Osteoblast (primary cell): ENCODE measurements around the gene FNDC3B. TPM values are rescaled to one million over a fixed set of nuclear protein-coding genes. Genes with fewer than 3 reads are reported as not detected.

Experiments used
- DNase-seq: peaks from one replicate; pipeline ENCODE4 v3.0.0; 2011; ENCODE audit warnings: low spot score, mixed read lengths; ENCODE audit not compliant: insufficient read length; ENCODE audit errors: missing footprints
- H2AFZ ChIP-seq: 2 replicates; pipeline ENCODE4 v1.6.0; 2011; ENCODE audit warnings: mild to moderate bottlenecking, low read length
- H3K27ac ChIP-seq: 2 replicates; pipeline ENCODE4 v1.5.1; 2011; ENCODE audit warnings: mild to moderate bottlenecking, low read depth, low read length, moderate library complexity
- H3K27me3 ChIP-seq: 2 replicates; pipeline ENCODE4 v1.6.0; 2012; ENCODE audit warnings: mild to moderate bottlenecking, control low read depth, inconsistent platforms, low read length, moderate library complexity; ENCODE audit not compliant: insufficient read depth
- H3K36me3 ChIP-seq: 2 replicates; pipeline ENCODE4 v1.5.1; 2011; ENCODE audit warnings: mild to moderate bottlenecking, low read length, control low read depth, moderate library complexity; ENCODE audit not compliant: insufficient read depth
- H3K4me1 ChIP-seq: 2 replicates; pipeline ENCODE4 v1.5.1; 2011; ENCODE audit warnings: mild to moderate bottlenecking, low read length, control low read depth, moderate library complexity; ENCODE audit not compliant: insufficient read depth
- H3K4me2 ChIP-seq: 2 replicates; pipeline ENCODE4 v1.6.0; 2011; ENCODE audit warnings: mild to moderate bottlenecking, low read length; ENCODE audit not compliant: insufficient read depth
- H3K4me3 ChIP-seq: fragments of 200-600 bp; sonication (generic); 3 replicates; pipeline ENCODE4 v1.5.1; 2012; ENCODE audit warnings: mild to moderate bottlenecking, low read length, inconsistent platforms; ENCODE audit not compliant: insufficient read depth
- H3K79me2 ChIP-seq: 2 replicates; pipeline ENCODE4 v1.6.0; 2012; ENCODE audit warnings: mild to moderate bottlenecking, low read length, control low read depth, inconsistent platforms; ENCODE audit not compliant: insufficient read depth
- H3K9me3 ChIP-seq: 2 replicates; pipeline ENCODE4 v1.5.1; 2011; ENCODE audit warnings: low read depth, low read length, control low read depth
- H4K20me1 ChIP-seq: 2 replicates; pipeline ENCODE4 v1.6.0; 2012; ENCODE audit warnings: mild to moderate bottlenecking, low read length, control low read depth; ENCODE audit not compliant: insufficient read depth
- total RNA-seq: library from RNA; depleted of rRNA; stranded (reverse); fragments of >200 nt; gene quantifications from 2 replicates; pipeline ENCODE4 v1.2.3, GENCODE V29; 2012
- TF ChIP-seq, protein P1 (sequence below): IDR thresholded peaks from 2 replicates; pipeline ENCODE4 v1.5.1; 2011; ENCODE audit warnings: mild to moderate bottlenecking, low read depth, low read length, moderate library complexity; ENCODE audit errors: extremely low read depth

Gene FNDC3B
- total RNA-seq, 1 donor: 179 TPM

DNA sequence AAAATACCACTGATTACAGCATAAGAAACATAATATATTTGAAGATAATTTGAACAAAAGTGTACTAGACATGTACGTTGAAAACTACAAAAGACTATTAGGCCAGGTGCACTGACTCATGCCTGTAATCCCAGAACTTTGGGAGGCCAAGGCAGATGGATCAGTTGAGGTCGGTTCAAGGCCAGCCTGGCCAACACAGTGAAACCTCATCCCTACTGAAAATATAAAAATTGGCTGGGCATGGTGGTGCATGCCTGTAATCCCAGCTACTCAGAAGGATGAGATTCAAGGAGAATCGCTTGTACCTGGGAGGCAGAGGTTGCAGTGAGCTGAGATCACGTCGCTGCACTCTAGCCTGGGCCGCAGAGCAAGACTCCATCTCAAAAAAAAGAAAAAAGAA, 36.2 kb upstream of the FNDC3B start:
- no peaks in the 10 kb centered on the region for H3K4me1 ChIP-seq
- no peaks in the 10 kb centered on the region for H3K36me3 ChIP-seq
- no peak overlapping the region for H2AFZ ChIP-seq
- no peaks in the 10 kb centered on the region for H3K9me3 ChIP-seq
- H3K4me2 ChIP-seq: no peak overlapping the region
- H3K27me3 ChIP-seq: no peaks in the 10 kb centered on the region
- TF ChIP-seq, protein P1, sequence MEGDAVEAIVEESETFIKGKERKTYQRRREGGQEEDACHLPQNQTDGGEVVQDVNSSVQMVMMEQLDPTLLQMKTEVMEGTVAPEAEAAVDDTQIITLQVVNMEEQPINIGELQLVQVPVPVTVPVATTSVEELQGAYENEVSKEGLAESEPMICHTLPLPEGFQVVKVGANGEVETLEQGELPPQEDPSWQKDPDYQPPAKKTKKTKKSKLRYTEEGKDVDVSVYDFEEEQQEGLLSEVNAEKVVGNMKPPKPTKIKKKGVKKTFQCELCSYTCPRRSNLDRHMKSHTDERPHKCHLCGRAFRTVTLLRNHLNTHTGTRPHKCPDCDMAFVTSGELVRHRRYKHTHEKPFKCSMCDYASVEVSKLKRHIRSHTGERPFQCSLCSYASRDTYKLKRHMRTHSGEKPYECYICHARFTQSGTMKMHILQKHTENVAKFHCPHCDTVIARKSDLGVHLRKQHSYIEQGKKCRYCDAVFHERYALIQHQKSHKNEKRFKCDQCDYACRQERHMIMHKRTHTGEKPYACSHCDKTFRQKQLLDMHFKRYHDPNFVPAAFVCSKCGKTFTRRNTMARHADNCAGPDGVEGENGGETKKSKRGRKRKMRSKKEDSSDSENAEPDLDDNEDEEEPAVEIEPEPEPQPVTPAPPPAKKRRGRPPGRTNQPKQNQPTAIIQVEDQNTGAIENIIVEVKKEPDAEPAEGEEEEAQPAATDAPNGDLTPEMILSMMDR: no peak
- H3K27ac ChIP-seq: no peak overlapping the region
- H4K20me1 ChIP-seq: no peaks in the 10 kb centered on the region
- H3K79me2 ChIP-seq: no peaks in the 10 kb centered on the region
- DNase-seq: no peak
- H3K4me3 ChIP-seq: no peak overlapping the region

DNA sequence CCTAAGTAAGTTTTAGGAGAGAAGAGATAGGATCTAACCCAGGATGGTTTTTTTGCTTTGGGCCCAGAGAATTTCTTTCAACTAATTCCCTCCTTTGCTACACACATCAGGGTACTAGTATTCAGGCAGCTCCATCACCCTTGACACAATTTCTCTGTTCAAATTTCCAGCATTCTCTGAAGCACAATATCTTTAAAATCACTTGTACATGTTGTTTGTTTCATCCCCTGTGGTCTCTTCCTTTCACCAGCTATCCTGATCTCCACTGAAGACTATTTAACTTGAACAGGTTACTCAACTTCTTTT, 32.4 kb upstream of the FNDC3B start:
- Histone ChIP-seq H3K4me3 (no peak overlapping the region), H3K9me3 (no peaks in the 10 kb centered on the region), H3K4me1 (no peaks in the 10 kb centered on the region), H3K27ac (no peak overlapping the region), H4K20me1 (no peaks in the 10 kb centered on the region), H3K4me2 (no peak overlapping the region), H3K36me3 (no peaks in the 10 kb centered on the region), H3K79me2 (no peaks in the 10 kb centered on the region), H3K27me3 (no peaks in the 10 kb centered on the region), H2AFZ (peak overlapping the region; percentile 41)
- DNase-seq: no peak
- TF ChIP-seq, protein P1: no peak

DNA sequence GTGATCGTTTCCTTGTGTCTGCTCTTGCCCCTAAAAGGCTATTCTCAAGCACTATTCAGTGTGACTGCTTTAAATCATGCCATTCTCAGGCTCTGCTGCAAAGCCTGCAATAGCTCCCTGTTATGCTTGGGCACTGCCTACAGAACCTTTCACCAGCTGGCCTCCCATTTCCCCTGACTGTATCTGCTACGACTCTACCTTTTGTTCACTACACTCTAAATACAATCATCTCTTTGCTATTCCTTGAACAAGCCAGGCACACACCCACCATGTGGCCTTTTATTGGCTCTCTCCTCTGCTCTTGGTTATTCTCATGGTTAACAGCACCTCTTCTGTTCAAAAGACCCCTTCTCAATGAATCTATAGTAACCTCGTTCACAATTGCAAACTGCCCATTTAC, 29.6 kb upstream of the FNDC3B start:
- no peaks in the 10 kb centered on the region for H3K9me3 ChIP-seq
- H3K79me2 ChIP-seq: no peaks in the 10 kb centered on the region
- no peaks in the 10 kb centered on the region for H4K20me1 ChIP-seq
- no peak overlapping the region for H3K27ac ChIP-seq
- no peak overlapping the region for H3K4me2 ChIP-seq
- no peaks in the 10 kb centered on the region for H3K4me1 ChIP-seq
- H2AFZ ChIP-seq: peak overlapping the region; percentile 11
- no peak overlapping the region for H3K4me3 ChIP-seq
- no peak for DNase-seq
- no peaks in the 10 kb centered on the region for H3K27me3 ChIP-seq
- TF ChIP-seq, protein P1: no peak
- no peaks in the 10 kb centered on the region for H3K36me3 ChIP-seq

DNA sequence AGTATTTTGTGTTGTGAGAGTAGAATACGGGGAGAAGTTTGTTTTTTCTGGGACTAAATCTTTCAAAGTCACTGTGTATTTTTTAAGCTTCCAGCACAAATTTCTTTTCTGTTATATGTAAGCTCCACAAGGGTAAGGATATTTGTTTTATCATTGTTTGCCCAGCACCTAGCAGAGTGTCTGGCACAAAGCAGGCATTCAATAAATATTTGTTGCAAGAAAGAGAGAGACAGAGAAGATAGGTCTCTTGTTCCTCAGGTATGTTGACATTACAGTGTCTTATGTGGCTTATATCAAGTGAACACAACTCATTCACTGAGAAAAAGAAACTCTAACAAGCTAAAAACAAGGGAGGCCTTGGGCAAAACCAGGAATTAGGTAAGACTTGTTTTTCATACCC, 26.6 kb upstream of the FNDC3B start:
- H3K36me3 ChIP-seq: no peaks in the 10 kb centered on the region
- no peak for DNase-seq

More for the DNA sequence above, 26.6 kb upstream of the FNDC3B start:
- Histone ChIP-seq H3K79me2 (no peaks in the 10 kb centered on the region), H3K4me2 (no peak overlapping the region), H3K9me3 (no peaks in the 10 kb centered on the region), H2AFZ (no peak overlapping the region), H4K20me1 (no peaks in the 10 kb centered on the region), H3K27me3 (no peaks in the 10 kb centered on the region), H3K4me1 (no peaks in the 10 kb centered on the region), H3K4me3 (no peak overlapping the region), H3K27ac (no peak overlapping the region)
- TF ChIP-seq, protein P1: no peak
